ENCODE data around the gene GSX1. TPM values are rescaled to one million over a fixed set of nuclear protein-coding genes. Genes with fewer than 3 reads are reported as not detected.
A peak's percentile ranks its signal among the peaks of the same experiment; 100 is the strongest.
"Not testable (repeated sequence)": the region's sequence is repeated elsewhere in the genome, so short reads cannot be mapped to it uniquely, and the experiment has no call there.

Gene GSX1
- polyA plus RNA-seq, result not detected in 2 replicates
- polyA minus RNA-seq, result not detected in 2 replicates

DNA sequence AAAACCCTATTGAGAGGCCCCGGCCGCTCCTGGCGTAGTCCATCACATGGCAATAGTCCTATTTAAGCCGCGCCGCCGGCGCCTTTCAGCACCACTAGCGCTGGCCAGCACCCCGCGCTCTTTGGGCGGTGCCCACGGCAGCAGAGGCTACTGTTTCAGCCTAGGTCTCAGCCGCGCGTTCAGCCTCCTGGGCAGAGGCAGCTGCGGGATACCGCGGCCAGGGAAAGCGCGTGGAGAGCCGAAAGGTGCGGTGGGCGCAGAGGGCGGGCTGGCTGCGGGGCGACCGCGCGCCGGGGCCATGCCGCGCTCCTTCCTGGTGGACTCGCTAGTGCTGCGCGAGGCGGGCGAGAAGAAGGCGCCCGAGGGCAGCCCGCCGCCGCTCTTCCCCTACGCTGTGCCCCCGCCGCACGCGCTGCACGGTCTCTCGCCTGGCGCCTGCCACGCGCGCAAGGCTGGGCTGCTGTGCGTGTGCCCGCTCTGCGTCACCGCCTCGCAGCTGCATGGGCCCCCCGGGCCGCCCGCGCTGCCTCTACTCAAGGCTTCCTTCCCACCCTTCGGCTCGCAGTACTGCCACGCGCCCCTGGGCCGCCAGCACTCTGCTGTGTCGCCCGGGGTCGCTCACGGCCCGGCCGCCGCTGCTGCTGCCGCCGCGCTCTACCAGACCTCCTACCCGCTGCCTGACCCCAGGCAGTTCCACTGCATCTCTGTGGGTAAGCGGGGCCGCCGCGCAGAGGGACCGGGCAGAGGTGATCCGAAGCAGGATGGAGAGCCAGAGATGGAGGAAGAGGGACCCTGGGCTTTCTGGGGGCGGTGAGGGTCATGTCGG lies at the start of gene GSX1:
GSX1 (plus strand) TSS at position 91 of the 826 bp plus-strand sequence; CDS start at position 299, 208 bp downstream.
- no peaks in the 10 kb centered on the region for H3K9me2 ChIP-seq (ENCODE audit: insufficient read depth, low read length)
- H2AFZ ChIP-seq (ENCODE audit: low read depth, low read length), result no peak within 1 kb of the TSS
- H3K4me2 ChIP-seq (ENCODE audit: low read length), result no peak within 1 kb of the TSS
- H3K27me3 ChIP-seq (ENCODE audit: insufficient read depth, low read depth, low read length), result peaks cover 100% of the 10 kb centered on the region
- no peaks in the 10 kb centered on the region for H3K9me3 ChIP-seq (ENCODE audit: low read length)
- no peak within 1 kb of the TSS for H3K27ac ChIP-seq (ENCODE audit: low read length)
- TF ChIP-seq MXI1 (conservative IDR thresholded peaks at IDR 0.05; ENCODE audit: poor library complexity, severe bottlenecking), result no peak
- peak; percentile 84 for TF ChIP-seq EZH2 (IDR thresholded peaks at IDR 0.05; ENCODE audit: borderline replicate concordance, insufficient read depth, low read length, poor library complexity, severe bottlenecking)
- TF ChIP-seq, protein P1, sequence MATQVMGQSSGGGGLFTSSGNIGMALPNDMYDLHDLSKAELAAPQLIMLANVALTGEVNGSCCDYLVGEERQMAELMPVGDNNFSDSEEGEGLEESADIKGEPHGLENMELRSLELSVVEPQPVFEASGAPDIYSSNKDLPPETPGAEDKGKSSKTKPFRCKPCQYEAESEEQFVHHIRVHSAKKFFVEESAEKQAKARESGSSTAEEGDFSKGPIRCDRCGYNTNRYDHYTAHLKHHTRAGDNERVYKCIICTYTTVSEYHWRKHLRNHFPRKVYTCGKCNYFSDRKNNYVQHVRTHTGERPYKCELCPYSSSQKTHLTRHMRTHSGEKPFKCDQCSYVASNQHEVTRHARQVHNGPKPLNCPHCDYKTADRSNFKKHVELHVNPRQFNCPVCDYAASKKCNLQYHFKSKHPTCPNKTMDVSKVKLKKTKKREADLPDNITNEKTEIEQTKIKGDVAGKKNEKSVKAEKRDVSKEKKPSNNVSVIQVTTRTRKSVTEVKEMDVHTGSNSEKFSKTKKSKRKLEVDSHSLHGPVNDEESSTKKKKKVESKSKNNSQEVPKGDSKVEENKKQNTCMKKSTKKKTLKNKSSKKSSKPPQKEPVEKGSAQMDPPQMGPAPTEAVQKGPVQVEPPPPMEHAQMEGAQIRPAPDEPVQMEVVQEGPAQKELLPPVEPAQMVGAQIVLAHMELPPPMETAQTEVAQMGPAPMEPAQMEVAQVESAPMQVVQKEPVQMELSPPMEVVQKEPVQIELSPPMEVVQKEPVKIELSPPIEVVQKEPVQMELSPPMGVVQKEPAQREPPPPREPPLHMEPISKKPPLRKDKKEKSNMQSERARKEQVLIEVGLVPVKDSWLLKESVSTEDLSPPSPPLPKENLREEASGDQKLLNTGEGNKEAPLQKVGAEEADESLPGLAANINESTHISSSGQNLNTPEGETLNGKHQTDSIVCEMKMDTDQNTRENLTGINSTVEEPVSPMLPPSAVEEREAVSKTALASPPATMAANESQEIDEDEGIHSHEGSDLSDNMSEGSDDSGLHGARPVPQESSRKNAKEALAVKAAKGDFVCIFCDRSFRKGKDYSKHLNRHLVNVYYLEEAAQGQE (IDR thresholded peaks at IDR 0.05; ENCODE audit: borderline replicate concordance), result peak; percentile 93
- H3F3A ChIP-seq (ENCODE audit: insufficient read depth, low read length, poor library complexity, severe bottlenecking), result no peaks in the 10 kb centered on the region
- H4K20me1 ChIP-seq (ENCODE audit: insufficient read depth), result no peaks in the 10 kb centered on the region
- H3K9ac ChIP-seq (ENCODE audit: low read length), result no peak within 1 kb of the TSS
- H3K4me3 ChIP-seq (ENCODE audit: low read length), result peak within 1 kb of the TSS; percentile 57
- H3K36me3 ChIP-seq (ENCODE audit: insufficient read depth, low read length), result no peaks in the 10 kb centered on the region
- no peaks in the 10 kb centered on the region for H3K79me2 ChIP-seq (replicated peaks; ENCODE audit: insufficient read depth, low read length)

DNA sequence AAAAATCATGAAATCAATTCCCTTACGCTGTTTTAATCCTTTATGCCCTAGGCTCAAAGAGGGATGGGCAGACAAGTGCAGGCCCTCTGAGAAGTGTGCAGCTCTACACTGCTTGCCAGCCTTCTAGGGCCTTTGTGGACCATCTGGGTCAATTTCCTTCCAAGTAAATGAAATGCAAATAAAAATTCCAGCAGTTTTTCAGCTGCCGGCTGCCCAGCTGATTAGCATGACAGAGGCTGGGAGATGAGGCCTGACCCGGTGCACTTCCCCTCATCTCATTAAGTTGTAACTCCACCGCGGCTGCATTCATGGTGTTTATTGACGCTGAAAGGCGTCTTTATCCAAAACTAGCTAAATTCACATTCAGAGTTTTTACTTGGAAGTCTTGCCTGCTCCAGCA lies 47.5 kb upstream of the GSX1 start:
- Histone ChIP-seq H3K4me2 (ENCODE audit: low read length) (no peak overlapping the region), H3K36me3 (ENCODE audit: insufficient read depth, low read length) (no peaks in the 10 kb centered on the region), H4K20me1 (ENCODE audit: insufficient read depth) (no peaks in the 10 kb centered on the region), H3F3A (ENCODE audit: insufficient read depth, low read length, poor library complexity, severe bottlenecking) (no peaks in the 10 kb centered on the region), H2AFZ (ENCODE audit: low read depth, low read length) (no peak overlapping the region), H3K27me3 (ENCODE audit: insufficient read depth, low read depth, low read length) (no peaks in the 10 kb centered on the region), H3K4me3 (ENCODE audit: low read length) (no peak overlapping the region), H3K9ac (ENCODE audit: low read length) (no peak overlapping the region), H3K9me2 (ENCODE audit: insufficient read depth, low read length) (no peaks in the 10 kb centered on the region), H3K9me3 (ENCODE audit: low read length) (no peaks in the 10 kb centered on the region), H3K27ac (ENCODE audit: low read length) (no peak overlapping the region), H3K79me2 (replicated peaks; ENCODE audit: insufficient read depth, low read length) (no peaks in the 10 kb centered on the region)
- no peak for TF ChIP-seq MXI1 (conservative IDR thresholded peaks at IDR 0.05; ENCODE audit: poor library complexity, severe bottlenecking)

DNA sequence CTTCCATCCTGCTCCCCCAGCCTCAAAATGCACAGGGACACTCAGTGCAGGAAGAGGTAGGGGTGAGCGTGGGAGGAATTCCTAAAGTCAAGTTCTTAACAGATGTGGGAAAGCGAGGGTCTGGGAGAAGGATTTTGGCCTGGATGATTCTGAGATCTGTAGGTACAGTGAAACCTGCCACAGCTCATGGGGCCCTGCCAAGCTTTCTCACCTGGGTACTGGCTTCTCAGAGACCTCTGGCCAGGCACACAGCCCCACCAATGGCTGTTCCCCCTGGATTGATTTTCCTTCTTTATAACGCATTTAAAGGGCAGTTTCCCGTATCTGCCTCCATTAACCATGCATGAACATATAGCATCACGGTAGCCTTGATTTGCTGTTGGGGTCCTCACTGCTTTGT lies 47.0 kb upstream of the GSX1 start:
- no peak overlapping the region for H2AFZ ChIP-seq (ENCODE audit: low read depth, low read length)
- no peak overlapping the region for H3K4me2 ChIP-seq (ENCODE audit: low read length)
- no peaks in the 10 kb centered on the region for H3K9me2 ChIP-seq (ENCODE audit: insufficient read depth, low read length)
- no peaks in the 10 kb centered on the region for H3K79me2 ChIP-seq (replicated peaks; ENCODE audit: insufficient read depth, low read length)
- H3K27ac ChIP-seq (ENCODE audit: low read length), result no peak overlapping the region
- H3K4me3 ChIP-seq (ENCODE audit: low read length), result no peak overlapping the region
- H3K9ac ChIP-seq (ENCODE audit: low read length), result no peak overlapping the region
- no peaks in the 10 kb centered on the region for H3K36me3 ChIP-seq (ENCODE audit: insufficient read depth, low read length)
- no peaks in the 10 kb centered on the region for H3K9me3 ChIP-seq (ENCODE audit: low read length)
- H4K20me1 ChIP-seq (ENCODE audit: insufficient read depth), result no peaks in the 10 kb centered on the region
- TF ChIP-seq MXI1 (conservative IDR thresholded peaks at IDR 0.05; ENCODE audit: poor library complexity, severe bottlenecking), result no peak
- TF ChIP-seq, protein P1 (IDR thresholded peaks at IDR 0.05; ENCODE audit: borderline replicate concordance), result no peak
- TF ChIP-seq RAD21 (conservative IDR thresholded peaks at IDR 0.05), result no peak
- TF ChIP-seq, protein P2, sequence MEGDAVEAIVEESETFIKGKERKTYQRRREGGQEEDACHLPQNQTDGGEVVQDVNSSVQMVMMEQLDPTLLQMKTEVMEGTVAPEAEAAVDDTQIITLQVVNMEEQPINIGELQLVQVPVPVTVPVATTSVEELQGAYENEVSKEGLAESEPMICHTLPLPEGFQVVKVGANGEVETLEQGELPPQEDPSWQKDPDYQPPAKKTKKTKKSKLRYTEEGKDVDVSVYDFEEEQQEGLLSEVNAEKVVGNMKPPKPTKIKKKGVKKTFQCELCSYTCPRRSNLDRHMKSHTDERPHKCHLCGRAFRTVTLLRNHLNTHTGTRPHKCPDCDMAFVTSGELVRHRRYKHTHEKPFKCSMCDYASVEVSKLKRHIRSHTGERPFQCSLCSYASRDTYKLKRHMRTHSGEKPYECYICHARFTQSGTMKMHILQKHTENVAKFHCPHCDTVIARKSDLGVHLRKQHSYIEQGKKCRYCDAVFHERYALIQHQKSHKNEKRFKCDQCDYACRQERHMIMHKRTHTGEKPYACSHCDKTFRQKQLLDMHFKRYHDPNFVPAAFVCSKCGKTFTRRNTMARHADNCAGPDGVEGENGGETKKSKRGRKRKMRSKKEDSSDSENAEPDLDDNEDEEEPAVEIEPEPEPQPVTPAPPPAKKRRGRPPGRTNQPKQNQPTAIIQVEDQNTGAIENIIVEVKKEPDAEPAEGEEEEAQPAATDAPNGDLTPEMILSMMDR (IDR thresholded peaks at IDR 0.05; ENCODE audit: poor library complexity, severe bottlenecking), result no peak
- no peak for TF ChIP-seq EZH2 (IDR thresholded peaks at IDR 0.05; ENCODE audit: borderline replicate concordance, insufficient read depth, low read length, poor library complexity, severe bottlenecking)
- no peaks in the 10 kb centered on the region for H3K27me3 ChIP-seq (ENCODE audit: insufficient read depth, low read depth, low read length)
- H3F3A ChIP-seq (ENCODE audit: insufficient read depth, low read length, poor library complexity, severe bottlenecking), result no peaks in the 10 kb centered on the region

DNA sequence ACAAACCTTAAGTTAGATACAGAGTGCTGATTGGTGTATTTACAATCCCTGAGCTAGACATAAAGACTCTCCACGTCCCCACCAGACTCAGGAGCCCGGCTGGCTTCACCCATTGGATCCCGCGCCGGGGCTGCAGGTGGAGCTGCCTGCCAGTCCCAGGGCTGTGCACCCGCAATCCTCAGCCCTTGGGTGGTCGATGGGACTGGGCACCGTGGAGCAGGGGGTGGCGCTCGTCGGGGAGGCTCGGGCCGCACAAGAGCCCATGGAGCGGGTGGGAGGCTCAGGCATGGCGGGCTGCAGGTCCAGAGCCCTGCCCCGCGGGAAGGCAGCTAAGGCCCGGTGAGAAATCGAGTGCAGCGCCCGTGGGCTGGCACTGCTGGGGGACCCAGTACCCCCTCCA lies 44.1 kb upstream of the GSX1 start:
- H2AFZ ChIP-seq (ENCODE audit: low read depth, low read length); H3K9ac ChIP-seq (ENCODE audit: low read length); H3F3A ChIP-seq (ENCODE audit: insufficient read depth, low read length, poor library complexity, severe bottlenecking); H4K20me1 ChIP-seq (ENCODE audit: insufficient read depth); H3K36me3 ChIP-seq (ENCODE audit: insufficient read depth, low read length); H3K9me3 ChIP-seq (ENCODE audit: low read length); H3K79me2 ChIP-seq (replicated peaks; ENCODE audit: insufficient read depth, low read length); H3K9me2 ChIP-seq (ENCODE audit: insufficient read depth, low read length); H3K27me3 ChIP-seq (ENCODE audit: insufficient read depth, low read depth, low read length); H3K4me2 ChIP-seq (ENCODE audit: low read length); H3K27ac ChIP-seq (ENCODE audit: low read length); H3K4me3 ChIP-seq (ENCODE audit: low read length): not testable (repeated sequence)

All from neural cell (in vitro differentiated cells).